ENCODE results near the gene SLC27A4. TPM values are rescaled to one million over a fixed set of nuclear protein-coding genes. Genes with fewer than 3 reads are reported as not detected.

SLC27A4 gene
- total RNA-seq, 4 donors from 2014 or later, result 52.0 to 78.1 (median 63.0) TPM

DNA sequence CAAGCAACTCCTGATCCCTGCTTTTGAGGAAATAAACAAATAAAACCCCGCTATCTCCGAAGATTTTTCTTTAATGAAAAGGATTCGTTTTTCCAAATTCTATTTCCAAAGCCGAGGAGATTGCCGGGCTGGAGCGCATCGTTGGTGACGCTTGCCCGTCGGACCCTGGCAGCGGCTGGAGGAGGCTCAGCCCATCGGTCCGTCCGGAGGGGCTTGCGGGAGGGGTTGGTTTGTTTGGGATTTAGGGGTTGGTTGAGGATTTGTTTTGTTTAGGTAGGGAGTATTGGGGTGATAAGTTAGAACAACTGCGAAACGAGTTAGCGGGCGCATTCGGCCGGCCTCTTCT, 51.6 kb downstream of the SLC27A4 start:
- Histone ChIP-seq H3K27me3 (no peaks in the 10 kb centered on the region), H3K4me1 (peaks cover 4% of the 10 kb centered on the region), H3K4me3 (no peak overlapping the region), H3K9me3 (no peaks in the 10 kb centered on the region), H3K36me3 (peaks cover 57% of the 10 kb centered on the region), H3K27ac (no peak overlapping the region)
- DNase-seq (ENCODE audit: low spot score in 2 of 2), result no peak
- TF ChIP-seq POLR2A (IDR thresholded peaks at IDR 0.05) (no peak), POLR2AphosphoS5 (IDR thresholded peaks at IDR 0.05) (no peak), EP300 (IDR thresholded peaks at IDR 0.05) (no peak)
- TF ChIP-seq, protein P1, sequence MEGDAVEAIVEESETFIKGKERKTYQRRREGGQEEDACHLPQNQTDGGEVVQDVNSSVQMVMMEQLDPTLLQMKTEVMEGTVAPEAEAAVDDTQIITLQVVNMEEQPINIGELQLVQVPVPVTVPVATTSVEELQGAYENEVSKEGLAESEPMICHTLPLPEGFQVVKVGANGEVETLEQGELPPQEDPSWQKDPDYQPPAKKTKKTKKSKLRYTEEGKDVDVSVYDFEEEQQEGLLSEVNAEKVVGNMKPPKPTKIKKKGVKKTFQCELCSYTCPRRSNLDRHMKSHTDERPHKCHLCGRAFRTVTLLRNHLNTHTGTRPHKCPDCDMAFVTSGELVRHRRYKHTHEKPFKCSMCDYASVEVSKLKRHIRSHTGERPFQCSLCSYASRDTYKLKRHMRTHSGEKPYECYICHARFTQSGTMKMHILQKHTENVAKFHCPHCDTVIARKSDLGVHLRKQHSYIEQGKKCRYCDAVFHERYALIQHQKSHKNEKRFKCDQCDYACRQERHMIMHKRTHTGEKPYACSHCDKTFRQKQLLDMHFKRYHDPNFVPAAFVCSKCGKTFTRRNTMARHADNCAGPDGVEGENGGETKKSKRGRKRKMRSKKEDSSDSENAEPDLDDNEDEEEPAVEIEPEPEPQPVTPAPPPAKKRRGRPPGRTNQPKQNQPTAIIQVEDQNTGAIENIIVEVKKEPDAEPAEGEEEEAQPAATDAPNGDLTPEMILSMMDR (IDR thresholded peaks at IDR 0.05), result no peak
- 93% methylated on average over 21 of the region's 21 CpGs for WGBS

- no peak overlapping the region for H3K4me3 ChIP-seq
- no peaks in the 10 kb centered on the region for H3K27me3 ChIP-seq
- peaks cover 53% of the 10 kb centered on the region for H3K36me3 ChIP-seq
- H3K27ac ChIP-seq, result no peak overlapping the region
- no peaks in the 10 kb centered on the region for H3K9me3 ChIP-seq
- no peak for TF ChIP-seq EP300 (IDR thresholded peaks at IDR 0.05)
- TF ChIP-seq, protein P1 (IDR thresholded peaks at IDR 0.05), result no peak
- TF ChIP-seq POLR2AphosphoS5 (IDR thresholded peaks at IDR 0.05), result no peak
- TF ChIP-seq POLR2A (IDR thresholded peaks at IDR 0.05), result no peak
- peaks cover 8% of the 10 kb centered on the region for H3K4me1 ChIP-seq
- no peak for DNase-seq (ENCODE audit: low spot score in 2 of 2)
- WGBS, result 89% methylated on average over 32 of the region's 88 CpGs
Measured at GRCh38 chr9:128392302-128393144, 52.2 kb downstream of the SLC27A4 start.

- H3K36me3 ChIP-seq, result peaks cover 46% of the 10 kb centered on the region
- H3K27me3 ChIP-seq, result no peaks in the 10 kb centered on the region
- no peaks in the 10 kb centered on the region for H3K9me3 ChIP-seq
- TF ChIP-seq, protein P1 (IDR thresholded peaks at IDR 0.05), result no peak
- no peak for TF ChIP-seq POLR2A (IDR thresholded peaks at IDR 0.05)
- no peak for TF ChIP-seq EP300 (IDR thresholded peaks at IDR 0.05)
- TF ChIP-seq POLR2AphosphoS5 (IDR thresholded peaks at IDR 0.05), result no peak
- H3K27ac ChIP-seq, result no peak overlapping the region
- no peak overlapping the region for H3K4me3 ChIP-seq
- peaks cover 10% of the 10 kb centered on the region for H3K4me1 ChIP-seq
- WGBS, result 85% methylated on average over 30 of the region's 56 CpGs
- no peak for DNase-seq (ENCODE audit: low spot score in 2 of 2)
Measured at GRCh38 chr9:128393145-128393775, 52.9 kb downstream of the SLC27A4 start.

DNA sequence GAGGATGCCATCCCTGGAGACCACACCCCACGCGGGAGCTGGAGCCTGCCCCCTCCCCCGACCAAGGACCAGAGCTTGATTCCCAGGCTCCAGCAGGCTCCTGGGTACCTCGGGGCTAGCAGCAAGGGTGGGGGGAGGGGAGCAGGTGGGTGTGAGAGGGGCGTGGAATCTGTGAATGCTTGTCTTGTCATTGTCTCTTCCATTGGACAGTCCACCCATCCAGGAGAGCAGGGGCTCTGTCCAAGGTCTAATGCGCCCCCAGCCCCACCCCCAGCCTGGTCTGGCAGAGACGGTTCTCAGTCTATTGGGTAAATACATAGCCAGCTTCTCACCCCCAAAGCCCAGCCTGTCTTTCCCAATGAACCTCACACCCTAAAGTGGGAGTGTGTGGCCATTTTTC, 53.6 kb downstream of the SLC27A4 start:
- H3K4me3 ChIP-seq, result no peak overlapping the region
- H3K27me3 ChIP-seq, result no peaks in the 10 kb centered on the region
- no peaks in the 10 kb centered on the region for H3K9me3 ChIP-seq
- no peak for DNase-seq (ENCODE audit: low spot score in 2 of 2)
- H3K4me1 ChIP-seq, result peaks cover 10% of the 10 kb centered on the region
- WGBS, result 65% methylated on average over 6 of the region's 7 CpGs
- TF ChIP-seq POLR2AphosphoS5 (IDR thresholded peaks at IDR 0.05), result no peak
- no peak for TF ChIP-seq POLR2A (IDR thresholded peaks at IDR 0.05)
- TF ChIP-seq, protein P1 (IDR thresholded peaks at IDR 0.05), result no peak
- no peak for TF ChIP-seq EP300 (IDR thresholded peaks at IDR 0.05)
- H3K27ac ChIP-seq, result no peak overlapping the region
- peaks cover 39% of the 10 kb centered on the region for H3K36me3 ChIP-seq
